Activated CD8-positive, alpha-beta memory T cell treated with anti-CD3 and anti-CD28 coated beads, Interleukin-2, amount 50 U/mL, for 1 hour (primary cell): ENCODE measurements around the gene IPCEF1.
"Not testable (repeated sequence)": the region's sequence is repeated elsewhere in the genome, so short reads cannot be mapped to it uniquely, and the experiment has no call there.

ENCODE experiments used
- DNase-seq: peaks from one replicate; pipeline ENCODE4 v3.0.0-alpha.2; 2020; ENCODE audit errors: extremely low read depth

IPCEF1 gene

DNA sequence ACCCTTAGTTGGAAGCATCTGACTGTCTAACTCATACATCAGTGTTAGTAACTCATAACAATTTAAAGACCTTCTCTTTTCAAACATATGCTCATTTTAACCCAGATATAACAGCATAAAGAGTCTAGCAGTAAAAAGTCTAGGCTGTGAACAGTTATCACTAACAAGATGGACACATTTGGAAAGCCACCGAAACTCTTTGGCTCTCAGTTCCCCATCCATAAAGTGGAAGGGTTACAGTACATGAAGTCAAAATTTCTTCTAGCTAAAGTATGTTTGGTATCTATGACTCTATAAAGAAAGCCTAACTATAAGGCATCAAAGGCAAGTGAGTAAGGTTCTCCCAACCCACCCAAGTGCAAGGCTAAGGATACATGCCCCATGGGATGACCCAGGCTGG, 22.5 kb downstream of the IPCEF1 start:
- not testable (repeated sequence) for DNase-seq

DNA sequence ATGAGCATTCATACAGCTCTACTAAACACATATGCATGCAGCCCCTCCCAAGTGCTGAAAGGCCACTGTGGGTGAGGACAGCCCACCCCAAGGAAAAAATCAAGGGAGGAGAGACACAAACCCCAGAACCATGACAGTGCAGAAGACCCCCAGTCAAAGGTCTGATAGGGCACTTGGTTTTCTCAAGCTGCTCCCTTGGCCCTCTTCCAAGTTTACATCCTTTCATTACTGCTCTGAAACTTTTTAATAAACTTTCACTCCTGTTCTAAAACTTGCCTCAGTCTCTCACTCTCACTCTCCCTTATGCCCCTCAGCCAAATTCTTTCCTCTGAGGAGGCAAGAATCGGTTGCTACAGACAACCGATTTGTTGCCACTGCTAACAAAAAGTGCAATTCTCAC, 24.9 kb downstream of the IPCEF1 start:
- no peak for DNase-seq

DNA sequence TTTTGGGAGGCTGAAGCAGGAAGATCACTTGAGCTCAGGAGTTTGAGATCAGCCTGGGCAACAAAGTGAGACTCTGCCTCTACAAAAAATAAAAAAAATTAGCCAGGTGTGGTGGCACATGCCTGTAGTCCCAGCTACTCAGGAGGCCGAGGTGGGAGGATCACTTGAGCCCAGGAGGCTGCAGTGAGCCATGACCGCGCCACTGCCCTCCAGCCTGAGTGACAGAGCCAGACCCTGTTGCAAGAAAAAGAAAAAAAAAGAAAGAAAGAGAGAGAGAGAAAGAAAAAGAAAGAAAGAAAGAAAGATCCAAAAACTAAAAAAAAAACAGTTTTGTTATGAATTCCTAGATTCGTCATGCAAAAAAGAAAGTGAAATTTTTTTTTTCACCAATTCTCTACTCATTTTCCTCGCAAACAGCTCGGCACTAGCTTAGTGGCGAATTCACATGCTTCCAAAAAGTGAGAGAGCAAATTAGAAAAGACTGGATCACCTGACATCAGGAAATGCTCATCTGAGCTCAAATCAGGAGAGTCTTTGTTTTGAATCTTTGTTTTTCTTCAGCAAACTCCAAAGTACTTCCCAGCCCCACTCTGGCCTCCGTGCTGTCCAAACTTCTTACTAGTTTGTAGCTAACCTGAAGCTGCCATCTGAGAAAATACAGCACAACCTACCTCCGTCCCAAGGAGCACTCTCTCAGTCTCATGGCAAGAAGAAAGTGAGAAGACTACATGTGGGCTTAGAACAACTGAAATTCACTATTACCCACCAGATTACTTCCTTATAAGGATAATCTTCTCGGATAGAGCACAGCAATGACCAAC, 27.0 kb downstream of the IPCEF1 start:
- no peak for DNase-seq

DNA sequence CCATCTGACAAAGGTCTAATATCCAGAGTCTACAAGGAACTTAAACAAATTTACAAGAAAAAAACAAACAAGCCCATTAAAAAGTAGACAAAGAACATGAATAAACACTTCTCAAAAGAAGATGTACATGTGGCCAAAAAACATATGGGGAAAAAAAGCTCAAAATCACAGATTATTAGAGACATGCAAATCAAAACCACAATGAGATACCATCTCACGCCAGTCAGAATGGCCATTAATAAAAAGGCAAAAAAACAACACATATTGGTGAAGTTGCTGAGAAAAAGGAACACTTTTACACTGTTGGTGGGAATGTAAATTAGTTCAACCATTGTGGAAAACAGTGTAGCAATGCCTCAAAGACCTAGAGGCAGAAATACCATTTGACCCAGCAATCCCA, 29.3 kb downstream of the IPCEF1 start:
- DNase-seq, result not testable (repeated sequence)

DNA sequence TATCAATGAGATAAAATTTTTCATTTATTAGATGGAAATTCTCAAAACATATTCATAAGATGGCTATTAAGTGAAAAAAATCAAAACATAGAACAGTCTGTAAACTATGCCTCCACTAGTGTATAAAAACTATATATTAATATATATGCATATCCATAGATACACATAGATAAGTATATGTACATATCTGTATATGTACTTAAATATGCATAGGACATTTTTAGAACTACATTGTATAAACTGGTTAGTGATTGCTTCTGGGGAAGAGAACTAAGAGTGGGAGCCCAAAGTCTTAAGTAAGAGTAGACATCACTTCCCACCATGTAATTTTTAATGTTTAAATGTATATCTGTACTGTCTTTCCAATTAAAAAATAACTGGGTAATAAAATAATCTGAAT, 31.5 kb downstream of the IPCEF1 start:
- no peak for DNase-seq

DNA sequence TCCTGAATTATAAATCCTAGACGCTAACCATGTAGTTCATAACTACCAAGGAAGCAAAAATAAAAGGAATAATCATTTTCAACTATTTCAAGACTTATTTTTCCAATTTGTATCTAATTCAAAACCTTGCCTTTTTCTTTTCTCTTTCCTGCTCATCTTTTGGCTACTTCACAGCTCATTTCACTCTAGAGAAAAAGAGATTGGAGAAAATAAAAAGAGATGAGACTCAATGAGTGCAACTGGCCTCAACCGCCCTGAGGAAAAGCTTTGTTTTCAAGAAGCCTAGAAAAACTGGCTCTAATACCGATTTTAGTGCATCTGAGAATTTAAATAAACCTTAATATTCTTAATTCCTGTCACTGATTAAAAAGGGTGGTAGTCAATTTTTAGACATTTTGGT, 36.4 kb downstream of the IPCEF1 start:
- DNase-seq, result no peak

DNA sequence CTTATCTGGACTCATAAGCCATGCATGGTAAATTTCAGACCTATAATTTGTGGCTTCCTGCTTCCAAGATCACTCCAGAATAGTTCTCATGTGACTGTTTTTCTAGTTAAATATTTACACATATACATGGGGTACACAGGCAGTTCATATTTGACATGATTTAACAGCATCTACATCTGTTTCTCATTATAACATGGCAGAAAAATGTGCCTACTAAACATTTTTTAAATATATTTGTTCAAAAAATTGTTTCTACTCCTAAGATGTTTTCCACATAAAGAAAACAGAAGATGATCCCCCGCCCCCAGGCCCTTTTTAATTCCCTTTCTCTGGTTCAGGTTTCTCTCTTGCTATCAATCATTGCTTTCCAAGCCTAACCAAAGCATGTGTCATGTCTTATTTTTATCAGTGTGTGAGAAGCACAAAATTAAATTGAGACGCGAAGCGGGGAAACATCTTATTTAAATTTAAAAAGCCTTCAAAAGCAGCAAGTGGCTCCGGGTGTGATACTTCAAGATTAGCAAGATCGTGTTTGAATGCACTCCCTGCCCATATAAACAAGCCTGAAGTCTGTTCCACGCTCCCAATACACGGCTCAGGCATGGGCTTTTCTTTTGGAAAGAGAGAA, 37.3 kb downstream of the IPCEF1 start:
- DNase-seq, result no peak

DNA sequence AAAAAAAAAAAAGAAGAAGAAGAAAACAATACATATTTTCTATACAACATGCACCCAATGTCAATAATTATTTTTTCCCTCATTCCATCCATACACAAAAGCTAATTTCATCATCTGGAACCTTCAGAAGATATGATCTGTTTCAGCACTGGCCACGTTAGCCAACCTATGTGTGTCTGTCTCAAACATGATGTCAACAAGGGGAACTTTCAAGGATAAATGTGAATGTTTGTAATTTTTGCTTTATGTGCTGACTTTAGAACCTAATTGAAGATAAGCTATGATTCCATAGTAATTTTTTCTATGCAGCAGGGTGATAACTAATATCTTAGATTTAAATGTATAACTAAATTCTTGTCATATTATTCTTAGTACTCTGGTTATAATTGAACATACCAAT, 37.9 kb downstream of the IPCEF1 start:
- no peak for DNase-seq

DNA sequence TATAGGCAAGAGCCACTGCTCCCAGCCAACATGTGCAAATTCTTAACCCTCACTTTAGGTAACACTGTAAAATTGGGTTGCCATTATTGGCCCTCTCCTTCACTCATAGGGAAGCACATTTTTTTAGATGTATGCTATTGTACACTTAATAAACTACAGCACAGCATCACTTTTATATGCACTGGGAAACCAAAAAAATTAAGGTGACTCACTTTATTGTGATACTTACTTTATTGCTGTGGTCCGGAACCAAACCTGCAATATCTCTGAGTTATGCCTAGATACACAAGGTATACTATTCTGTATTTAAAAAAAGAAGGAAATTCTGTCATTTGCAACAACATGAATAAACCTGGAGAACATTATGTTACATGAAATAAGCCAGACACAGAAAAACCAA, 40.5 kb downstream of the IPCEF1 start:
- DNase-seq, result no peak

DNA sequence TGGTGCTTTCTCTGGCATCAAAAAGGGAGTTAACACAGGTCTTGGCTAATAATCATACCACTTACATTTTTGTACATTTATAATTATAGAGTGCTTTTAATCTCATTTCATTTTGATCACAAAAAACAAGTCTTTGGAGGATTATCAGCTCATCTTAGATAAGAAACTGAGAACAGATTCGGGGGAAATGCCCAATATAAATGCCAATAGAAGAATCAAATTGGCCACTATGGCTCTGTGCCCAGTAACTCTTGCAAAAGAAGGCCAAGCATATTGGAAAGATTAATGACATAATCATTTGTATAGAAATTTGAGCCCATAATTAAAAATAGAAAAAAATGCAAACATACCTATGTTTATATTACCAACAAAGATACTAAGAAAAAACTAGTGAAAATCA, 42.5 kb downstream of the IPCEF1 start:
- DNase-seq, result no peak

DNA sequence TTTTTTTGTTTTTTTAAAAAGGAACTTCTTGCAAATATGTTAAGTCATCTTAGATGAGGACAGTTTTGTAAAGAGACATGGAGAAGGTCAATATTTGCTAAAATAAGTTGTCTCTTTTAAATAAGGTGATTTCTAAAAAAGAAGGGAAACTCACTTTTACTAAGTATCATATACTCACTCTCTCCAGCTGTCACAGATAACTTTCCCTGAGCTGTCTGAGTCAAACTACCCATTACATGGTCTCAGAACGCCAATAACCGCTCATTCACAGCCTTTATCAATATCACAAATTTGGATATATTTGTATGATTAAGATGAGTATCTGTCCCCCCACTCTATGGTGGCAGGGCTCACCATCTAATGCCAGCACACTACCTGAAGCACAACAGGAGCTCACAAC, 47.6 kb downstream of the IPCEF1 start:
- no peak for DNase-seq

DNA sequence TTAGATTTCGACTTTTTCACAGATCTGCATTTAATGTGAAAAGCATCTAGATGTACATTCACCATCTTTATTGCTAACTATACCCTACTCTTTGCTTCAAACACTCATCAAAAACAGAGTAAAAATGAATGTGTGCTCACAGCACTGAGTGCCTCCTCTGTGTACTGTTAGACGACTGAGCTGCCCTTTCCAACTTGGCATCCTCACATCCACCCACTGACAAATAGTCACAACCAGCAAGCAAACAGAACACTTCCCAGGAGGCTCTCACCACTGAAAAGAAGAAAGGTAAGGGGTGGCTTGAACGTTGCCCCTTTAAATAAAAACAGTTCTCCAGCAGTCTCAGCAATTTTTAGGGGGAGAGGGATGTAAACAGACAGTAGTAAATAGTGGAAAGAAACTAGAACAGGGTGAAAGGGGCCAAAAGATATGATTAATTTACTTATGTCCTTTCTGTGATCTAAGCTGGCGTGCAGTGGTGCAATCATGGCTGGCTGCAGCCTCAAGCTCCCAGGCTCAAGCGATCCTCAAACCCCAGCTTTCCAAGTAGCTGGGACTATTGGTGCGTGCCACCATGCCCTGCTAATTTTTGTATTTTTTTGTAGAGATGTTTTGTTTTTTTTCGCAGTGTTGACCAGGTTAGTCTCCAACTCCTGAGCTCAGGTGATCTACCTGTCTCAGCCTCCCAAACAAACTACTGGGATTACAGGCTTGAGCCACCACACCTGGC, 48.7 kb downstream of the IPCEF1 start:
- DNase-seq, result no peak

DNA sequence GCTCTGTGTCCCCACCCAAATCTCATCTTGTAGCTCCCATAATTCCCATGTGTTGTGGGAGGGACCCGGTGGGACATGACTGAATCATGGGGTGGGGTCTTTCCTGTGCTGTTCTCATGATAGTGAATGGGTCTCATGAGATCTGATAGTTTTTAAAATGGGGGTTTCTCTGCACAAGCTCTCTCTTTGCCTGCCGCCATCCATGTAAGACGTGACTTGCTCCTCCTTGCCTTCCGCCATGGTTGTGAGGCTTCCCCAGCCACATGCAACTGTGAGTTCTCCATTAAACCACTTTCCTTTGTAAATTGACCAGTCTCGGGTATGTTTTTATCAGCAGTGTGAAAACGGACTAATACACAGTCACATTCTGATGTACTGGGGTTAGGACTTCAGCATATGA, 49.5 kb downstream of the IPCEF1 start:
- DNase-seq, result not testable (repeated sequence)

DNA sequence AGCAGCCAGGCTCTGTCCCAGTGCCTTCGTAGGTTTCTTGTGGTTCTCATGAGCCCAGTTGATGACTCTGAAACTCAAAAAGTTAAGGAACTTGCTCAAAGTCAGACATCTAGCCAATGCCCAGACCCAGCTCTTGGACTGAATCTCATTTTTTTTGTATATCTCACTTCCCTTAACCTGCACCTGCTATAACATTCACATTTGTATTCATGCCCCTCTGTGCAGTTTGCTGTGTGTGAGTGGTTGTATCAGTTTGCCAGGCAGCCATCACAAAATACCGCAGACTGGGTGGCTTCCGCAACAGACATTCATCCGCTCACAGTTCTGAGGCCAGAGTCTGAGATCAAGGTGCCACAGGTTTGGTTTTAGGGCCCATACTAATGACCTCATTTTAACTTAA, 49.9 kb downstream of the IPCEF1 start:
- DNase-seq, result no peak

DNA sequence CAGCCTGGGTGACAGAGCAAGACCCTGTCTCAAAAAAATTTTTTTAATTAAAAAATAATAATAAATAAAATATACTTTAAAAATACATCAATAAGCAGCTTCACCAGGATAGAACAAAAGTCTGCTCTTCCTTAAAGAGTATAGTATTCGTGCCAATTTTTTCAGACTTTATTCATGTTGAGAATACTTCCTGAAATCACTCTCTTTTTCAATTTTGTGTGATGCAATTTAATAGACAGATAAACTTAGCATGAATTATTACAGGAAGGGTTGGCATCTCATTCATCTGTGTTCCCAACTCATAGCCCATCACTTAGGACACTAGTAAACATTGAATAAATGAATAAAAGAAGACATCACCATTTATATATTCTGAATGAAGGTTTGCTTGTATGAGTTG, 52.4 kb downstream of the IPCEF1 start:
- DNase-seq, result no peak

DNA sequence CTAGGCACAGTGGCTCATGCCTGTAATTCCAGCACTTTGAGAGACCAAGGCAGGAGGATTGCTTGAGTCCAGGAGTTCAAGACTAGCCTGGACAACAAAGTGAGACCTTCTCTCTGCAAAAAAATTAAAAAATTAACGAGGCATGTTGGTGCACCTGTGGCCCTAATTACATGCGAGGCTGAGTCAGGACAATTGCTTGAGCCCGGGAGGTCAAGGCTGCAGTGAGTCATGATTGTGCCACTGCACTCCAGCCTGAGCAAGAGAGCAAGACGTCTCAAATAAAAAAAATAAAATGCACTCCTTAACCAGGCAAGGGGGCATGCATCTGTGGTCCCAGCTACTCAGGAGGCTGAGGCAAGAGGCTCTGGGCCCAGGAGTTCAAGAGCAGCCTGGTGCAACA, 53.0 kb downstream of the IPCEF1 start:
- not testable (repeated sequence) for DNase-seq

DNA sequence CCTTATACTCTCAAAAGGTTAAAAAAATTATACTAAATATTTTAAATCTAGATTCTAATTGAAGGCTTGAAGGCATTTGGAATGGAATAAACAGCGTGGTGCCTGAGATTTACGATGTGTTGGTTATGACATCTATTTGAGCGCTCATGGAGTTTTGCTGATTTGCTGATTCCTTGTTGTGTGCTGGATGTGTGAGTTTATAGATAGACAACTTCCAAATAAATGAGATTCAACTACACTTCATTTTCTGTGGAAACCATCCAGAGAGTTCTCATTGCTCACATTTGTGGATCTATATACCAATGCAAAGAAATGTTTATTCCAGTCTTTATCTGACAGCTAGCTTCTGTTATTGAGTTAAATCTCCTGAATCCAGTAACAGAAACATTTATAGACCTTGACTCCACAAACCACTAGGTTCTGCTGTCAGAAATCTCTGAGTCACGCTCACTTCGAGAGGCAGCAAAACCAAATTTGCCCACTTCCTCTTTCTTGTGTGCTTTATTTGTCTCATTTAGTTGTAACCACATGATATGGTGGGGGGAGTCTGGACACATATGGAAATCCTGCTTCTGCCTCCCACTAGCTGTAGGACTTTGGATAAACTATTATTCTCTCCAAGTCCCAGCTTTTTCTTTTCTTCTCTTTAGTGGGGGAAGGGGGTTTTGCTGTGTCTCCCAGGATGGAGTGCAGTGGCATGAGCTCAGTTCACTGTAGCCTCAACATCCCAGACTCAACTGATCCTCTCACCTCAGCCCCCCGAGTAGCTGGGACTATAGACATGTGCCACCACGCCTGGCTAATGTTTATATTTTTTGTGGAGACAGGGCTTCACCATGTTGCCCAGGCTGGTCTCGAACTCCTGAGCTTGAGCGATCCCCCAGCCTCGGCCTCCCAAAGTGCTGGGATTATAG, 54.5 kb downstream of the IPCEF1 start:
- no peak for DNase-seq

DNA sequence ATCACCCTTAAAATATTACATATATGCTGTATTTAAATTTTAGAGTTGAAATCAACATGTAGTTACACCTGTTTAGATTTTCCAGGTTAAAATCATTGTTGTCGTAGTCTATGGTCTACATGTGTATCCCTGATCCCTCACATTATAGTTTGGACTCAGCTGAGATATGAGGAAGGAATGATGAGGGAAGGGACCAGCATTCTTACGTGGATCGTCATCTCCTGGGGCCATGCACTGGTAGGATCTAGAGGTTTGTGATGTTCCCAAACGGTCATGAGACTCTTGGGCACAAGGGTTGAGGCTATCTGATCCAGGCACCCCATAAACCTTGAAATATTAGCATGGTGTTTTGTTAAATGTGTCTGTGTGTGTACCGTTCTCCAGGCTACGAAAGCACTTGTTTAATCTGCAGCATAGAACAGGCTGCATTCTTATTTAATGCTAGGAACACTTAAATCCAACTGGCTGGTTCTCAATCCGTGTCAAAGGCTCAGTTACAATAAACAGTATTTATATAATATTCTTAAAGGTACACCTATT, 55.4 kb downstream of the IPCEF1 start:
- no peak for DNase-seq

DNA sequence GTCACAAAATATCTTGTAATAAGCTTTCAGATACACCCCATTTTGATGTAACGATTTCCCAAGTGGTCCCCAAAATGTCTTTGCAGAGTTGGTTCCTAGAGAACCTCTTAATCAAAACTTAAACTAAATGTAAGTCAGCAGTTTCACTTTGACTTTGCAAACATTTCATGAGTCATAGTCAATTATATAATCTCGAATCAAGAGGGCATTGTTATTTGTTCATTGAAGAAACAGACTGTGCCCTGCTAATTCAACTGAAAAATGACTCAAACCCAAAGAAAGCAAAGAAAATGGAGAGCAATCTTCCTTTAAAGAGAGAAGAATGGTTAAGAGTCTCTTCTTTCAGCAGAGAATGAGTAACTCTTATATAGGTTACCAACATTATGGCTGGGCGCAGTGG, 58.3 kb downstream of the IPCEF1 start:
- DNase-seq, result no peak

DNA sequence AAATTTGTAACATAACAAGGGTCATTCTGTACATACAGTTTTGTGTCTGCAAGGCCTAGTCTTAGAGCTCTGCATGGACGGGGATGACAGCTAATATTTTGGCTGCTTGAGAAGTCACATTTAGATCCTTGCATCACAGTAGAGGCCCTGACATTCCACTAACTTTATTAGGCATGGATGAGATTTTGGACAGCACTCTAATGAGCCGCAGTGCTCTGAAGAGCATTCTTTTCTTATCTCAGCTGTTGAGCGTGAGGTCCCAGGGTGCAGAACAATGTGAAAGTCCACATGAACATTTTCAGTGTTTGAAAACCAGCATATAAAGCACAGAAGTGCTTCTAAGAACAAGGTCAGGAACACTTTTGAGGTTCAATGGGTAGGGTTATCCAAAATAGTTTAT, 58.9 kb downstream of the IPCEF1 start:
- no peak for DNase-seq

DNA sequence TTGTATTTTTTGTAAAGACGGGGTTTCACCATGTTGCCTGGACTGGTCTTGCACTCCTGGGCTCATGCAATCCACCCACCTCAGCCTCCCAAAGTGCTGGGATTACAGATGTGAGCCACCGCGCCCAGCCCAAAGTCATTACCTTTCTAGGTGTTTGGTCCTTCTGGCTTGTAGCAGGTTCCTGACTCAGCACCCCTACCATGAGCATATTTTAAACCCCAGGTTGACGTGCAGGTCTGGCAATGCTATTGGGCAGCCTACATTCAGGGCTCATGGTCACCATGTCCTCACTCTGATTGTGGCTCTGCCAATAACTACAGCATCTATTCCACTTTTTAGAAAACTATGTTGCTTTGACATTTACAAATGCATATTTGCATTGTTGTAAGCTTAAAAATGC, 59.4 kb downstream of the IPCEF1 start:
- no peak for DNase-seq

DNA sequence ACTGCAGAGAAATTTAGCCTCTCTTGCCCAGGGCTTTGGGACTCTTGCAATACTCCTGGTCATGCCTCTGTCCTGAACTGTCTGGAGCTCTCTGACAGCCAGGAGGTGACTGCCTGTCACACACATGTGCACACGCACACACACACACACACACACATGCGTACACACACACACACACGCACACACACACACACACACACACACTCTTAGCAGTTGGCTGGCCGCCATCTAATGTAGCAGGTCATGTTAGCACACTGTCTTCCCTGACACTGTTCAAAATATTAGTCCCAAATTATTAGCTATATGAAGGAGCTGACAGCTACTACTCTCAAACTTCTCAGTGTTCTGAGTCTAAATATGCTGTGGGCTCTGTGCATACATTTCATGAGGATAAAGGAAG, 60.9 kb downstream of the IPCEF1 start:
- DNase-seq, result no peak
